IPS-20b (cell line): ENCODE measurements around the gene SLC25A12.

Experiments
- H3K27ac ChIP-seq: one replicate; pipeline ENCODE4 v1.5.1; 2013; ENCODE audit warnings: low read length
- H3K27me3 ChIP-seq: 2 replicates; pipeline ENCODE4 v1.6.1; 2013; ENCODE audit warnings: mild to moderate bottlenecking, low read length, inconsistent platforms; ENCODE audit not compliant: insufficient read depth
- H3K36me3 ChIP-seq: 2 replicates; pipeline ENCODE4 v1.6.1; 2013; ENCODE audit warnings: low read depth, mild to moderate bottlenecking, inconsistent platforms, low read length, moderate library complexity; ENCODE audit not compliant: insufficient read depth
- H3K4me1 ChIP-seq: 2 replicates; pipeline ENCODE4 v1.6.1; 2013; ENCODE audit warnings: mild to moderate bottlenecking, control low read depth, inconsistent platforms, low read length, moderate library complexity; ENCODE audit not compliant: insufficient read depth
- H3K4me3 ChIP-seq: 2 replicates; pipeline ENCODE4 v1.5.1; 2013; ENCODE audit warnings: mild to moderate bottlenecking, low read length, inconsistent platforms
- H3K9ac ChIP-seq: 2 replicates; pipeline ENCODE4 v1.6.1; 2013; ENCODE audit warnings: low read depth, mild to moderate bottlenecking, inconsistent platforms, low read length, moderate library complexity
- H3K9me3 ChIP-seq: 2 replicates; pipeline ENCODE4 v1.6.1; 2013; ENCODE audit warnings: mild to moderate bottlenecking, low read depth, low read length, inconsistent platforms; ENCODE audit not compliant: insufficient read depth

Gene SLC25A12

DNA sequence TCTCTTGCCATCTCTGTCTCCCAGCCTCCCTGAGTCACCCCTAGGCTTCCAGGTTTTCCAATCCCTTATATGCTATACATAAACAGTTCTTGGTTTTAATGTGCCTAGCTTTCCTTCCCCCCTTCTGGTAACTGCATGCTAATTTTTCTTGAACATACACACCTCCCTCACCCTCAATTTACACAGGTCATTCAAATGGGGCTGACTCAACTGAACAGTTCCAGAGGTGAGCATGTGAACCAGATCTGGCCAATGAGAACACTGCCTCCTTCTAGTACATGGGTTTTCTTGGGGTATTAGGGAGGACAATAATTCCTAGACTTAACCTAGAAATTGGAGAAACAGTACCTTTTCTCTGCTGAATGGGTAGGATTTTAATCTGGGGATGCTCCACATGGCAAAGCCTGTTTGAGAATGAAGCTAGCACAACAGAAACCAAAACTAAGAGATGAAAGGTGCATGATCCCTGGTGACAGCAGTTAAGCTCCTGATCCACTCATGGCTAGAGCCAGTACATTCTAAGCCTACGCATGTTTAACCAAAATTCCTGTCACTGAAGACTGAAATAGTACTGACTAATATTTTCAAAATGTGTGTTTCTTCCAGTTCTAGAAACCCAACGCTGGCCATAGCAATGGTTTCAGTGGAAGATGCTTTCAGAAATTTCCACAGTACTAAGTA, 11.8 kb downstream of the SLC25A12 start:
- no peak overlapping the region for H3K4me3 ChIP-seq
- H3K4me1 ChIP-seq: no peaks in the 10 kb centered on the region
- H3K36me3 ChIP-seq: no peaks in the 10 kb centered on the region
- H3K27ac ChIP-seq: no peak overlapping the region
- no peaks in the 10 kb centered on the region for H3K9me3 ChIP-seq
- H3K27me3 ChIP-seq: no peaks in the 10 kb centered on the region
- no peak overlapping the region for H3K9ac ChIP-seq

DNA sequence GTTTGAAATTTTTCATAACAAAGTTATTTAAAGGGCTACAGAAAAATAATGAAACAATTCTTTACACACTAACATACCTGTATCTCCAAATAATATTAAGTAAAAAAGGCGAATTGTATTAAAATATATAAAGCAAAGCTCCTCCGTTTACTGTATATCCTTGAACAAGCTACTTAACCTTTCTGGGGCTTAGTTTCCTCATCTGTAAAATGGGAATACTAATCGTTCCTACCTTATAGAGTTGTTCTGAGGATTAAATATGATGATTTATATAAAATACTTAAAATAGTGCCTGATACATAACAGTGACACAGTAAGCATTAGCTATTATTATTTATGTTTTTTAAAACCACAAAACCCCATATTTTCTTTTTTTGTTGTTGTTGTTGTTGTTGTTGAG, 13.3 kb downstream of the SLC25A12 start:
- Histone ChIP-seq H3K36me3 (no peaks in the 10 kb centered on the region), H3K27ac (no peak overlapping the region), H3K4me3 (no peak overlapping the region)

GRCh38 chr2:171879865-171880264, 14.2 kb downstream of the SLC25A12 start:
- no peak overlapping the region for H3K9ac ChIP-seq
- no peak overlapping the region for H3K27ac ChIP-seq
- no peak overlapping the region for H3K4me3 ChIP-seq
- no peaks in the 10 kb centered on the region for H3K9me3 ChIP-seq
- H3K4me1 ChIP-seq: no peaks in the 10 kb centered on the region
- H3K36me3 ChIP-seq: 0 out of 2 replicates have a peak, but pooled peaks cover 5% of the 10 kb centered on the region
- no peaks in the 10 kb centered on the region for H3K27me3 ChIP-seq

More for the DNA sequence above, 13.3 kb downstream of the SLC25A12 start:
- Histone ChIP-seq H3K9ac (no peak overlapping the region), H3K4me1 (no peaks in the 10 kb centered on the region), H3K27me3 (no peaks in the 10 kb centered on the region), H3K9me3 (no peaks in the 10 kb centered on the region)

- H3K9ac ChIP-seq: no peak overlapping the region
- no peak overlapping the region for H3K27ac ChIP-seq
- H3K4me3 ChIP-seq: no peak overlapping the region
- H3K9me3 ChIP-seq: no peaks in the 10 kb centered on the region
- no peaks in the 10 kb centered on the region for H3K27me3 ChIP-seq
- H3K36me3 ChIP-seq: 0 out of 2 replicates have a peak, but pooled peaks cover 5% of the 10 kb centered on the region
- no peaks in the 10 kb centered on the region for H3K4me1 ChIP-seq
These were observed 15.5 kb downstream of the SLC25A12 start for GRCh38 chr2:171878481-171878993.

GRCh38 chr2:171874963-171875362, 19.1 kb downstream of the SLC25A12 start:
- no peaks in the 10 kb centered on the region for H3K27me3 ChIP-seq
- H3K9ac ChIP-seq: no peak overlapping the region
- no peaks in the 10 kb centered on the region for H3K4me1 ChIP-seq
- H3K36me3 ChIP-seq: 0 out of 2 replicates have a peak, but pooled peaks cover 5% of the 10 kb centered on the region
- H3K27ac ChIP-seq: no peak overlapping the region
- no peaks in the 10 kb centered on the region for H3K9me3 ChIP-seq
- H3K4me3 ChIP-seq: no peak overlapping the region

DNA sequence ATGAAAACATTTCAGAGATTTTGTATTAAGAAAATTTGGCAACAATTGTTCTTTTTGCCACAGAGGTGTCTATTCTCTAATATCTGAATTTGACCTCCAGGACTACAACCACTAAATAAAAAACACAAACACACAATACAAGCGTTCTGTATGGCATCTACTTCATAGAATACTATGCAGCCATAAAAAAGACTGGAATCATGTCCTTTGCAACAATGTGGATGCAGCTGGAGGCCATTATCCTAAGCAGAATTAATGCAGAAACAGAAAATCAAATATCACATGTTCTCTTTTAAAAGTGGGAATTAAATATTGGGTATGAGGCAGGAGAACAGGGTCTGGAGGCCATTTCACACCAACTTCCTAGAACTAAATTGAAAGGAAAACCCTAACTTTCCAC, 19.5 kb downstream of the SLC25A12 start:
- no peak overlapping the region for H3K4me3 ChIP-seq
- 0 out of 2 replicates have a peak, but pooled peaks cover 5% of the 10 kb centered on the region for H3K36me3 ChIP-seq
- H3K4me1 ChIP-seq: no peaks in the 10 kb centered on the region
- no peak overlapping the region for H3K27ac ChIP-seq
- no peaks in the 10 kb centered on the region for H3K27me3 ChIP-seq
- H3K9me3 ChIP-seq: no peaks in the 10 kb centered on the region
- no peak overlapping the region for H3K9ac ChIP-seq

DNA sequence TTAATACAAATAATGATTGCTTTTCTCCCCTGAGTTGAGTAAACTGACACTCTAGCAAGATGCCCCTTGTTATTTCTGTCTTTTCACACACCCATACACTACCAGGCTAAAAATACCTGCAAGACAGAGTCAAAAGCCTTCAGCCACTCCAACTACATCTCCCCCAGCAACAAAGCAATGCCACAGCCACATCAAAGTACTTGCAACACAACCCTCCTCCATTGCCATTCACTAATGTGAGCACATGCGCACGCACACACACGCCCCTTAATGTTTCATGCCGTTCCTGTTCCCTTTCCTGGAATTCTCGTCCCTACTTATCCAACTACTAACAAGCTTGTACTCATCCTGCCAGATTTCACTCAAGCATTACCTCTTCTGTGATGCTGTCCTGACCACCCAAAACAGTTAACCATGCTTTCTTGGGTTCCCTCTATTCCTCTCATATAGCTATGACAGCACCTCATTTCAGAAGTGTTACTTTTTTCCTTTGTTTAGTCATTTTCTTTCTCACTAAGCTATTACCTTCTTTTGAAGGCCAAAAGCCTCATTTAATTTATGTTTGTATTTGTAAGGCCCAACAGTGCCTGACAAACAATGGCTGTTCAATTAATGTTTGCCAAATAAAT, 29.6 kb downstream of the SLC25A12 start:
- H3K9me3 ChIP-seq: peaks cover 4% of the 10 kb centered on the region; the same call in 1 of the 2 replicates
- H3K4me1 ChIP-seq: no peaks in the 10 kb centered on the region
- H3K27me3 ChIP-seq: no peaks in the 10 kb centered on the region
- no peak overlapping the region for H3K27ac ChIP-seq
- peaks cover 6% of the 10 kb centered on the region; the same call in 1 of the 2 replicates for H3K36me3 ChIP-seq
- no peak overlapping the region for H3K9ac ChIP-seq
- H3K4me3 ChIP-seq: no peak overlapping the region

GRCh38 chr2:171862501-171862900, 31.5 kb downstream of the SLC25A12 start:
- Histone ChIP-seq H3K9me3 (peaks cover under 1% of the 10 kb centered on the region; the same call in 1 of the 2 replicates), H3K9ac (no peak overlapping the region), H3K27me3 (no peaks in the 10 kb centered on the region), H3K27ac (no peak overlapping the region), H3K36me3 (peaks cover under 1% of the 10 kb centered on the region; the same call in 1 of the 2 replicates), H3K4me1 (no peaks in the 10 kb centered on the region), H3K4me3 (no peak overlapping the region)

- Histone ChIP-seq H3K9ac (no peak overlapping the region), H3K36me3 (0 out of 2 replicates have a peak, but pooled peaks cover 3% of the 10 kb centered on the region), H3K4me1 (no peaks in the 10 kb centered on the region), H3K4me3 (no peak overlapping the region), H3K27ac (no peak overlapping the region), H3K9me3 (no peaks in the 10 kb centered on the region), H3K27me3 (no peaks in the 10 kb centered on the region)
These were observed 35.6 kb downstream of the SLC25A12 start for GRCh38 chr2:171858397-171858958.

DNA sequence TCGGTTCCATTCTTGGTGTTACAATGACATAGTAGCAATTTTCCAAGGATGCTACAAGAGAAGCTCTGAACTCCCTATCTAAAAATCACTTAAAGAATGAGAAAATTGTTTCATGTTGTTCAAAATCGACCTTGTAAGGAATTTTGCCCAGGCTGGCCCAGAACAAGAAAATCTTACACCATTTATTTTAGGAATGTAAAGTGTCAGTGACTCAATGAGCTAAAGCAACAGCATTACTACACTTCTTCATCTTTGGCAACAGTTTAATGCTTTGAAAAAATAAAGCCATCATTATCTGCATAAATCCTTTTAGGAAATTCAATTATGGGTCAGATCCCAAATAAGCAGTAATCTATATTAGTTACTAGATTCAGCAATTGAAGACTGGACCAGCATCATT, 38.6 kb downstream of the SLC25A12 start:
- no peak overlapping the region for H3K27ac ChIP-seq
- H3K4me1 ChIP-seq: no peaks in the 10 kb centered on the region
- no peak overlapping the region for H3K9ac ChIP-seq
- H3K4me3 ChIP-seq: no peak overlapping the region
- no peaks in the 10 kb centered on the region for H3K27me3 ChIP-seq
- no peaks in the 10 kb centered on the region for H3K9me3 ChIP-seq
- H3K36me3 ChIP-seq: 0 out of 2 replicates have a peak, but pooled peaks cover 3% of the 10 kb centered on the region

DNA sequence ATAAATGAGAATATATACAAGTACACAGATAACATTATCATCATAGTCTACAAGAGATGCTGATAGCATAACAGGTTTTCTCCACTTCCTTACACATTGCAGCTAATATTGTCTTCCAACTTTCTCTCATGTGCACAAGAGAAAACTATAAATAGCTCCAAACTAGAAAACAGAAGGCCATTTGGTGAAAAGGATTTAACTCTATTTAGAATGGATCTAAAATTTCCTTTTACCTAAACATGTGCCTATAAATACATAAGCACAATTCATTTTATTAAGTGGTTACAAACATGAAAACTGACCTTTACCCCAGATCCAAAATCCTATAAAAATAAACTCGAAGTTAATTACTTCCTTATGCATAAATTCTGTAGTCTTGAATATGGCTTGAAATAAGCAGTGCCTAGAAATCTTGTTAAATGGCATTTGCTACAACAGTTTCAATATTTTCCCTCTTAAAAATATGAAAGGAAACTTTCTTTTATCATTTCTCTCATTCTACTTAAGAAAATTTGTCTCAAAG, 41.6 kb downstream of the SLC25A12 start:
- Histone ChIP-seq H3K36me3 (0 out of 2 replicates have a peak, but pooled peaks cover 3% of the 10 kb centered on the region), H3K27me3 (no peaks in the 10 kb centered on the region), H3K4me1 (no peaks in the 10 kb centered on the region), H3K4me3 (no peak overlapping the region), H3K9ac (no peak overlapping the region), H3K27ac (no peak overlapping the region), H3K9me3 (no peaks in the 10 kb centered on the region)
